GM19328 (cell line): Measurements from ENCODE around the gene UBE2L6.

Experiments used
- ATAC-seq: cut with Tn5 transposase; IDR thresholded peaks from one replicate; pipeline ENCODE4 v1.9.1; 2021; ENCODE audit warnings: mild to moderate bottlenecking, moderate library complexity; ENCODE audit not compliant: unreplicated experiment

Gene UBE2L6

DNA sequence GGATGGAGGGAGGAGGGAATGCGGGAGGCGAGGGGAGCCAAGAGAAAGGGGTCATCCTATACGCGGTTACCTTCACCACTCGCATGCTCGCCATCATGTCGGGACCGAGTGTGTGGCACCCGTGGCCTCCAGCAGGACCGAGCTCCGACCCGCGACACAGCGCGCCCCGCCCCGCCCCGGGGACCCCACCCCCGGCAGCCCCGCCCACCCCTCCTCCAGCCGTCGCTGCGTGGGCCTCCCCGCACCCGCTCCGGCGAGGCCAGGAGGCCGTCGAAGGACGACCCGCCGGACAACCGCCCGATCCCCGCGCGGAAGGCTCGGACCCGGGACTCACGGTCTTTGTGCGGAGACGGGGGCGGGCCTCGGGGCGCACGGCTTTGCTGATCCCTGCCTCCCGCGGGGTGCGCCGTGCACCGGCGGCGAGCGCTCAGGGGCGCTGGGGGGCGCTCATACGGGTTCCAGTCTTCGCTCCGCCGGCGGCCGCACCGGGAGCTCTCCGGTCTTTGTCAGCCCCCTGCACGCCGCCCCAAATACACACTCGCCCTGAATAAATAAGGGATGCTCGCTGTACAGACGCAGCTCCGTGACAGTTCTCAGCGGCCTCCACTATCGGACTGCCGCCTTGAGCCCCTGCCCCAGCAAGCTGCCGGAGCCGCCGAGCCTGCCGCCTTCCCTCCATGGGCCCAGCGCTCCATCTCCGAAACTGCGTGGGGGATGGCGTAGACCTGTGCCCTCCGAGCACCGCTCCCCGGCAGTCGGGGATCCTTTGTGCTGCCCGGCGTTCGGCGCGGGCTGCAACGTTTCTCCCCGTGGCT, at the start of gene UBE2L6:
Gene UBE2L6 (minus strand): TSS at position 158 of the 815 bp plus-strand sequence. CDS start 61 bp downstream, at position 97.
- ATAC-seq, result peak; percentile 52

DNA sequence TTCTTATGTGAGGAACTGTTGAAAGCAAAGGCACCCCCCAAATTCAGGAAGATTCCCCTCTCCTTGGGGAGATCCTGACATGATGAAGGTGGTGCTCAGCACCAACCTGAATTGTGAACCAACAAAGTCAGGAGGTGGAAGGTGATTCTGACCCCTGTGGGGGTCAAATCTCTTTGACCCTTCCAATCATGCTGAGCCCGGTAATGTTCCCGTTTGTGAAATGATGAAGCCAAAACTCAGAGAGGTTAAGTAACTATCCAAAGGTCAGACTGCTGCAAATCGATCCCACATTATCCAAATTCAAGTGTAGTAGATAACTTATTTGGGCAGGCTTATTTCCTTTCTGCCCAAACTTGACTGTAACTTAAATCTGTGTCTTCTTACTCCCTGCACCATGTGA, 49.1 kb upstream of the UBE2L6 start:
- ATAC-seq, result no peak

DNA sequence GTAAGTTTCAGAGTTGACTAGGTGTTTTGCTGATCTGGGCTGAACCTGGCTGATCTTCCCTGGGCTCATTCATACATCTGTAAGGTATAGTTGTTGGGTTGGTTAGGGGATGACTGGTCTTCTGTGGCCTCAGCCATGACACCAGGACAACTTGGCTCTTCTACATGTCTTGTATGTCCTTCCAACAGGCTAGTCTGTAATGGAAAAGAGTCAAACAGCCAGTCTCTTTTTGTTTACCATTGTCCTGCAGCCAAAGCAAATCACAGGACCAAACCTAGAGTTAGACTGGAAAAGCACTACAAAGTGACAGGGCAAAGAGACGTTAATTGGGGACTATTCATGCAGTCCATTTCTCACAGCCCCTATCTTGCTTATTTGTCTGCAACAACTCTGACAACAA, 47.8 kb upstream of the UBE2L6 start:
- ATAC-seq, result no peak

DNA sequence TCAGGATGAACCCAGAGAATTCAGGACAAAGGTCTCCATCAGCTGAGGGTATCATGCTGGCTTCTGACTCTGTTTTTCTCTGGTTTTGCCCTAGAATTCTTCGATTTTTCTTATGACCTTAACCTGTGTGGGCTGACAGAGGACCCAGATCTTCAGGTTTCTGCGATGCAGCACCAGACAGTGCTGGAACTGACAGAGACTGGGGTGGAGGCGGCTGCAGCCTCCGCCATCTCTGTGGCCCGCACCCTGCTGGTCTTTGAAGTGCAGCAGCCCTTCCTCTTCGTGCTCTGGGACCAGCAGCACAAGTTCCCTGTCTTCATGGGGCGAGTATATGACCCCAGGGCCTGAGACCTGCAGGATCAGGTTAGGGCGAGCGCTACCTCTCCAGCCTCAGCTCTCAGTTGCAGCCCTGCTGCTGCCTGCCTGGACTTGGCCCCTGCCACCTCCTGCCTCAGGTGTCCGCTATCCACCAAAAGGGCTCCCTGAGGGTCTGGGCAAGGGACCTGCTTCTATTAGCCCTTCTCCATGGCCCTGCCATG, 46.8 kb upstream of the UBE2L6 start:
- ATAC-seq, result no peak

DNA sequence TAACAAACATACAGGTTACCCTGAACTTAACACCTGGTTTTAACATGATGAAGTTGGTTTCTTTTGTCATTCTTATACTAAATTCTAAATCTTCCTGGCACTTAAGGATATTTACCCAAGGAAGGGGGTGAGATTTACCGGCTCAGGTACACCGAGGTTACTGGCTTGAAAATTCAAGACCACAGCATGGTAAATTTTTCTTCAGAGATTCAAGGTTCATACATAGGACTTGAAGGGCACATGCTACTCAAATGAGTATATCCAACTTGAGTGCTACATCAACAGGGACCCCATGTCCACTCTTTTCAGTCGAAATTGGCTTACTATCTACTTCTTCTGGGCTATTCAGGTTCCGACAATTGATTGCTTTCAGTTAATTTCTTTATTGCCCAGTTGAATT, 42.7 kb upstream of the UBE2L6 start:
- ATAC-seq, result no peak

DNA sequence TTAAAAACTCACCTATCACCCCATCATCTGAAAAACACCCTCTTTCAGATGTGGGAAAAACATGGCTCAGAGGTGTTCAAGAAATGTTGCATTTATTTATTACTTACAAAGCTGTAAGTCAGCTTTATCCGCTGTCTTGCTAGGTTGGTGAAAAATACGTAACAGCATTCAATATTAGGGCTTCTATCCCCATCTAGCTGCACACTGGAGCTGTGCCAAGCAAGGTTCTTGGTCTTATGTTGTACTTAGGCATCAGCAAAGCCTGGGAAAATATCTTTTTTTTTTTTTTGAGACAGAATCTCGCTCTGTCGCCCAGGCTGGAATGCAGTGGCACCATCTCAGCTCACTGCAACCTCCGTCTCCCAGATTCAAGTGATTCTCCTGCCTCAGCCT, 37.6 kb upstream of the UBE2L6 start:
- ATAC-seq, result no peak

DNA sequence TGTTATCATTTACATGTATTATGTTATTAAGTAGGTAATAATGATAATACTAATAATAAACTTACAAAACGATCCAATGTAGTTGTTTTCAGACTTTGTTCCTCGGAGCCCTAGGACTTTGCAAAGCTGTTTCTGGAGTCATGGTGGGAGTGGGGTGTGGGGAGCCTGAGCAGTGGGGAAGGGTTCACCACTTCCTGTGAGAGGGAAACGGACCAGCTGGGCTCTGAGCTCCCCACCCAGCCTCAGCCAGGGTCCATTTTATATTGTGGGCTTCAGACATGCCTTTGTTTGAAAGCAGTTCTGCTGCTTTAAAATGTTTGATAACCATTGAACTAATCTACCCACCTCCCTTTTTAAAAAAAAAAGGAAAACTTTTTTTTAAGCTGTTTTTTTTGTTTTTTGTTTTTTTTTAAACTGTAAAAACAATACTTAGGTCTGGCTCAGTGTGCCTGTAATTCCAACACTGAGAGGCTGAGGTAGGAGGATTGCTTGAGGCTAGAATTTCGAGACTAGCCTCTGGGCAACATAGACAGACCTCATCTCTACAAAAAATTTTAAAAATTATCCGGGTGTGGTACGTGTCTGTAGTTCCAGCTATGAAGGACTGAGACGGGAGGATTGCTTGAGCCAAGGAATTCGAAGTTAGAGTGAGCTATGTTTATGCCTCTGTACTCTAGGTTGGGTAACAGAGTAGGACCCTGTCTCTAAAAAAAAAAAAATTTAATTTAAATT, 37.0 kb upstream of the UBE2L6 start:
- ATAC-seq, result no peak

DNA sequence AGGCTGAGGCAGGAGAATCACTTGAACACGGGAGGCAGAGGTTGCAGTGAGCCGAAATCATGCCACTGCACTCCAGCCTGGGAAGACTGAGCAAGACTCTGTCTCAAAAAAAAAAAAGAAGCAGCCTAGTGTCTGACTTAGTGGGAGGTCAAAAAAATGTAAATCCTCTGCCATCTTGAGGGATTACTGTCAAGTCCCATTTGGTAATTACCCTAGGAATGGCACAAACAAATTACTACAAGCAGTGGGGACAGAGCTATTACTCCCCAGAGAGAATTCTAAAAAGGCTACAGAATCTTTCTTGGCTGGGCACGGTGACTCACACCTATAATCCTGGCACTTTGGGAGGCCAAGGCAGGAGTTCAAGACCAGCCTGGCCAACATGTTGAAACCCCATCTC, 33.8 kb upstream of the UBE2L6 start:
- no peak for ATAC-seq

DNA sequence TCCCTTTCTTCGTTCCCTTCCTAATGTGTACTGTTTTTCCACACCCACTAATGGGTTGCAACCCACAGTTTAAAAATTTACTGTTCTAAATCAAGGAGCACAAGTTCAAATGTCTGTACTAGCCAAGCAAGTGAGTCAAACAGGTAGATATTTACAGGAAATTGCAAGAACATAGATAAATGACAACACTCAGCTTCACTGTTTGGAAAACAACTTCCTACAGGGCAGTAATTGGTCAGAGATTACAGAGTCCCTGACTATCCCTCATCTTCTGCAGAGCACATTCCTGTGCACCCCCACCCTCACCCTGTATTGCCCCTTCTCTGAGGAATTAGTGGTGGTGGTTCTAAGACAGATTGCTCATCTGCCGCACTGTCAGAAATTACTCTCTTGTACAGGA, 31.9 kb upstream of the UBE2L6 start:
- ATAC-seq, result no peak

DNA sequence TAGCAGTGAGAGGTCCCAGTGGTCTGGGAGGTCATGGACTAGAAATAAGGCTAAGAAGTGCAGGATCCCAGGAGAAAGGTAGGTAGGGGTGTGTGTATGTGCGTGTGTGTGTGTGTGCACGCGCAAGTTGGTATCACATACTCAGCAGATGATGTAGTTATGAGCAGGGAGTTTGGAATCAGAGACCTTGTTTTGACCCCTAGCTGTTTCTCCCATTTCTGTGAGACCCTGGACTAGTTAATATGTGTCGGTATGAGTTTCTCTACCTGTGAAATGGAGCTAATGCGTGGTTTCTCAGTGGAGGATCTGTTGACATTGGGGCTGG, 31.3 kb upstream of the UBE2L6 start:
- ATAC-seq, result no peak

DNA sequence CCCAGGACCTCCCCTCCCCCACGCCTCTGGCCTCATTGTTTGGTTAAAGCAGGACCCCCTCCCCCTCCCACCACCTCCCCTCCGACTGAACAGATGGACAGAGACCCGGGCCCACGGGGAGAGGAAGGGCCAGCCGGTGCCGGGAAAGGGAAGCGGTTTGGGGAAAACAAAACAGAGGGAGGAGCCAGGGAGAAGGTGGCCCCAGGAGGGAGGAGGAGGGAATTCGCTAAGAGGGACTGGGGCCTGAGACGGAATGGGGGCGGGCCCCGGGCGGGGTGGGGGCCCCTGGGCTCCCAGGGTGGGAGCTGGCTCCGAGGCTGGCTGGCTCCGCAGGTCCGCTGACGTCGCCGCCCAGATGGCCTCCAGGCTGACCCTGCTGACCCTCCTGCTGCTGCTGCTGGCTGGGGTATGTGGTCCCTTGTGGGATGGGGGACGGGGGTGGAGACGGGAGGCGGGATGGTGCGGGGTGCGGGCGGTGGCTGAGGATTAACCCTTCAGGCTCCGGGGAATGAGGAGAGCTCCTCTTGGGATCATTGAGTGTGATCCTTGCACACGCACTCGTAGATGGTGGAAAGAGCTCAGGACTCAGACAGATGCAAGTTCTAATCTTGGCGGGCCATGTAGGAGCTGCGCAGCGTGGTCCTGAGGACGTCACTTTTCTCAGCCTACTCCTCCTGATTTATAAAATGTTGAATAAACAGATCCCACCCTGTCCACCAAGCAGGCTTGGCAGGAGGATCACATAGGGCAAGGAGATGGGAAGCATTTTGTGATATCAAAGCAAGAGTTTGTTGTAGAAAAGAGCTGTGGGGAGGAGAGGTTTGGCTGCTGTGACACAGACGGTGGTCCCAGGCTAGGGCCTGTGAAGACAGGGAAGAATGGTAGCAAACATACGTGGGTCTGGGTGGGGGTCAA, 30.7 kb upstream of the UBE2L6 start:
- ATAC-seq, result no peak

DNA sequence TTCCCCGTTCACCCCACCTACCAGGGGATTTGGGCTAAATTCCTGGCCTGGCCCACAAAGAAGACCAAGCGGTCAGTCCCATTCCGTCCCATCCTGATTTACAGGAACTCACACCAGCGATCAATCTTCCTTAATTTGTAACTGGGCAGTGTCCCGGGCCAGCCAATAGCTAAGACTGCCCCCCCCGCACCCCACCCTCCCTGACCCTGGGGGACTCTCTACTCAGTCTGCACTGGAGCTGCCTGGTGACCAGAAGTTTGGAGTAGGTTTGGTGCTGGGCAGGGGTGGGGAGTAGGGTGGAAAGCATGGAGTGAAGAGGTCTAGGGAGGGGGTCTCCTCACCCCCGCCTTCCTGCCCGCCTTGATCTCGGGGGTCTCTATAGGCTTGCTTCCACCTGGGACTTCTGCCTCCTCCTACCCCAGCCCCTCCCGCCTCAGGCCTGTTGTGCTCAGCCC, 30.0 kb upstream of the UBE2L6 start, which contains the start of gene SERPING1:
Gene SERPING1 (plus strand): TSS at position 225 of the 455 bp plus-strand sequence. CDS start 586 bp downstream, outside the sequence.
- ATAC-seq, result no peak

DNA sequence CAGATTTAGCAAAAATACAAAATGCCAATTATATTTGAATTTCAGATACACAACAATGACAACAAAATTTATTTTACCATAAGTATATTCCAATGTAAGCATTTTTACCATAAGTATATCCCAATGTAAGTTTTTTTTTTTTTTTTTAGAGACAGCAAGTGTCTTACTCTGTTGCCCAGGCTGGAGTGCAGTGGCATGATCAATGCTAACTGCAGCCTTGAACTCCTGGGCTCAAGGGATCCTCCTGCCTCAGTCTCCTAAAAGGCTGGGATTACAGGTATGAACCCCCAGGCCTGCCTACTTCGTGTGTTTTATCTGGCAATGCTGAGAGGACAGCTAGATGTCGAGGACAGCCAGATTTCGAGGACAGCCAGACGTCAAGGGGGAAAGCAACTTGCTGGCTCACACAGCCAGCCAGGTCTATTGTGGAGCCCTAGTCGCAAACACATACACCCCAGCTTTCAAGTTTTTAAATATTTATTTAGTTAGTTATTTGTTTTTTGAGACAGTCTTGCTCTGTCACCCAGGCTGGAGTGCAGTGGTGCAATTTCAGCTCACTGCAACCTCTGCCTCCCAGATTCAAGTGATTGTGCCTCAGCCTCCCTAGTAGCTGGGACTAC, 28.9 kb upstream of the UBE2L6 start:
- ATAC-seq, result no peak

DNA sequence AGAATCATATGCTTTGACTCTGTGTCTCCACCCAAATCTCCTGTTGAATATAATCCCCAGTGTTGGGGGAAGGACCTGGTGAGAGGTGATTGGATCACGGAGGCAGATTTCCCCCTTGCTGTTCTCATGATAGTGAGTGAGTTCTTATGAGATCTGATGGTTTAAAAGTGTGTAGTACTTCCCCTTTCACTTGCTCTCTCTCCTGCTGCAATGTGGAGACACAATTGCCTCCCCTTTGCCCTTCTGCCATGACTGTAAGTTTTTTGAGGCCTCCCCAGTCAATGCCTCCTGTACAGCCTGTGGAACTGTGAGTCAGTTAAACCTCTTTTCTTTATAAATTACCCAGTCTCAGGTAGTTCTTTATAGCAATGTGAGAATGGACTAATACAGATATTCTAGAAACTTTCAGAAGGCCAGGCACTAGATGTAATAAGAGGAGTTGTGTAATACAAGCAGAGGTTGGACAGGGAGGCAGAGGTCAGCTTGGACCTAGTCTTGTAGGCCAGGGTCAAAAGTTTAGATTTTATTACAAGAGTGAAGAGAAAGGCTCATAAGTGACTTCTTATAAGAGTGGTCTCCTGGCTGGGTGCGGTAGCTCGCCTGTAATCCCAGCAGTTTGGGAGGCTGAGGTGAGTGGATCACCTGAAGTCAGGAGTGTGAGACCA, 20.7 kb upstream of the UBE2L6 start:
- no peak for ATAC-seq

DNA sequence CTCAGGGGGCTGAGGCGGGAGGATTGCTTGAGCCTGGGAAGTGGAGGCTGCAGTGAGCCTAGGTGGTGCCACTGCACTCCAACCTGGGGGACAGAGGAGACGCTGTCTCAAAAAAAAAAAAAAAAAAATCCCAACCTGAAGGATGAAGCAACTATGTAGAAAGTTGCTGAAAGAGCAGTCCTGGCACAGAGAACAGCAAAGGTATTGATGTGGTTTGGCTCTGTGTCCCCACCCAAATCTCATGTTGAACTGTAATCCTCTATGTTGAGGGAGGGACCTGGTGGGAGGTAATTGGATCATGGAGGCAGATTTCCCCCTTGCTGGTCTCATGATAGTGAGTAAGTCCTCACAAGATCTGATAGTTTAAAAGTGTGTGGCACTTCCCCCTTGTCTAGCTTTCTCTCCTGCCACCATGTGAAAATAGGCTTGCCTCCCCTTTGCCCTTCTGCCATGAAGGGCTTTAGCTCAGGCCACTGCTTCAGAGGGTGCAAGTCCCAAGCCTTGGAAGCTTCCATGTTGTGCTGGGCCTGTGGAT, 19.3 kb upstream of the UBE2L6 start:
- no peak for ATAC-seq

DNA sequence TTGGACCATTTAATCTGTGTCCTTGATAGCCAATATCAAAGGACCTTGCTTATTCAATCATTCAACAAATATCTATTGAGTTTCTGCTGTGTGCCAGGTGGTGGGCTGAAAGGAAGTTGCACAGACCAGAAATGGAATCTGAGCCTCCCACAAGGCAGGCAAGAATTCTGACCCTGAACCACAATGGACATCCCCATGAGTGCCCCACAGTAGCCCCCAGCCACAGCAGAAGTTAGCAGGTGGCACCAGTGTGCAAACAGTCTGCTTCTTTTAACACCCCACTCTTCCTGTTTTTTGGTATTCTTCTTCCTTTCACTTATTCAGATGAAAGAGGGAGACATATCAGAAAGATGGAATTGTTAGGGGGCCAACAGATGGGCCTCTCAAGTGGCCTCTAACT, 17.8 kb upstream of the UBE2L6 start:
- ATAC-seq, result no peak

DNA sequence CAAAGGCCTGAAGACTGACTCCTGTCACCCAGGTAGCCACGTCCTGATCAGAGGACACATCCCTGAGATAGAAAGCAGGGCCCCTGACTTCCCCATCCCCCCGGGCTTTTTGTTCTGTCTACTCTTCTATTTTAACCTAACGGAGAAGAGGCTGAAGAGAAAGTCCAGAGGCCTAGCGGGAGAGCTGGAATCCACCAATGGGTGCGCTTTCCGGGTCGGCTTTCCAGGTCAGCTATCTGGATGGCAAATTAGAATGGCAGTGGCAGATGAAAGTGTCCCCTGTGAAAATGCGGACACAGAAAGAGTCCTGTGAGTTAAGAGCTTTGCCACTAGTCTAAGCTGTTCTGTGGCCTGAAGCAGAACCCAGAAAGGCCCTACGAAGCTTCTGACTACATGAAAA, 16.9 kb upstream of the UBE2L6 start:
- ATAC-seq, result no peak

DNA sequence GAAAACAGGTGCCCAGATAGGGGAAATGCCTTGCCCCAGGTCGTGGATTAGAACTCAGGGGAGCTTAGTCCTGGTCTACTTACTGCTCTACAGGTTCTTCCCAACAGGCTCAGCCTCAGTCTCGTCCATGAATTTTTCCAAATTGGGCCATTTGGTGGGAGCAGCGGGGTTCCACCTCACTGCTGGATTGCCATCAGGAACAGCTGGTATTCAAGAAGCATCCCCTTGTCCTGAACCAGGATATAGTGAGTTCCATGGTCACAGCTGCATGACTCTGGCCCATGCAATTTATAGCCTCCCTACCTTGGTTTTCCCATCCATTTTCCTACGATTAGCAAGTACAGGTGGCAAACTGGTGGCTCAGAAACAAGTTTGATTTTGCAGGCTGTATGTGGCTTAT, 6.6 kb upstream of the UBE2L6 start:
- no peak for ATAC-seq

DNA sequence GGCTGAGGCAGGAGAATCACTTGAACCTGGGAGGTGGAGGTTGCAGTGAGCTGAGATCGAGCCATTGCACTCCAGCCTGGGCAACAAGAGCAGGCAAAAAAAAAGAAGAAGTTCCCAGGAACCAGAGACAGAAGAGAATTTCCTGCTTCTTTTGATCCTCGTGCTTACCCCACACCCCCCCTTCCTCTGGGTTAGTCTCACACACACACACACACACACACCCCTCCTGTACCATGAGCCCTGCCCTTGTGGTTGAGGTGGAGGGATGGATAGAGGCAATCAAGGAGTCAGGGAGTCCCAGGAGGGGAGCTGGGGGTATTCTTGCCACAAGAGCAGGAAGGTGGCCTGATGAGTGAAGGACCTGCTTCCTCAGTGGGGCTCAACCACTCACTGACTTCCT, 4.1 kb upstream of the UBE2L6 start:
- no peak for ATAC-seq

DNA sequence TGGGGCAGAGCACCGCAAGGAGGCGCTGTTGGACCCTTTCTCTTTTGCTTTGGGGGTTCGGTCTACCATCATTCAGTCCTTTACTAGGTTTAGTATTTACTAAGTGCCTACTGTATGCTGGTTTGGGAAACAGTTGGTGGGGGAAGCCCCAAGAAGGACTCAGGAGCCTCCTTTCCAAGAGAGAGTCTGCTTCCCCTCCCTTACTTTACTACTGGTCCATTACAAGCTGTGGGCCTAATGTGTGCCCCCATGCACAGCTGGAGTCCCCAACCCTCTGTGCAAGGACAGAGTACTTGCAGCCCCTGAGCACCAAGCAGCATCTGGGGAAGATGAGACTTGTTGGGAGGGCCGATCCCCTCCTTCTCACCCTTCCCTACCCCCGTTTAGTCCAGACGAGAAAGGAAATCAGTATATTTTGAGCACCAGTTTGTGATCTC, 876 bp upstream of the UBE2L6 start:
- ATAC-seq, result peak; percentile 13
